ENCODE measurements around the gene DDX20. TPM values are rescaled to one million over a fixed set of nuclear protein-coding genes. Genes with fewer than 3 reads are reported as not detected.

The DDX20 gene
- polyA plus RNA-seq, 1 experiment, result 6.9 TPM

GRCh38 chr1:111736548-111737215 is 19.0 kb upstream of the DDX20 start:
- POLR2A ChIA-PET, result interaction anchor here (0.6 kb wide), 1 partner anchor 32 kb away, joined by 5 read pairs; no protein-coding TSS in a partner anchor
- Histone ChIP-seq H3K27me3 (ENCODE audit: control insufficient read depth, insufficient read depth, low read length) (no peaks in the 10 kb centered on the region), H3K4me3 (ENCODE audit: low read depth, low read length) (no peak overlapping the region), H3K36me3 (ENCODE audit: control insufficient read depth, insufficient read depth, low read length) (no peaks in the 10 kb centered on the region)
- DNase-seq (ENCODE audit: low read depth), result no peak
- no peak for TF ChIP-seq CTCF (IDR thresholded peaks at IDR 0.05; ENCODE audit: insufficient read depth, low read depth, low read length)
- CTCF ChIA-PET, result interaction anchor here (0.5 to 3.0 kb wide), 6 partner anchors 10 to 23 kb away, joined by 3 to 12 read pairs (median 4); no protein-coding TSS in a partner anchor

GRCh38 chr1:111737216-111738132 is 18.2 kb upstream of the DDX20 start:
- Histone ChIP-seq H3K4me3 (ENCODE audit: low read depth, low read length) (peak overlapping the region; percentile 62; the same call in 1 of the 2 replicates), H3K27me3 (ENCODE audit: control insufficient read depth, insufficient read depth, low read length) (no peaks in the 10 kb centered on the region), H3K36me3 (ENCODE audit: control insufficient read depth, insufficient read depth, low read length) (no peaks in the 10 kb centered on the region)
- no peak for TF ChIP-seq CTCF (IDR thresholded peaks at IDR 0.05; ENCODE audit: insufficient read depth, low read depth, low read length)
- ChIA-PET CTCF (interaction anchor here (0.5 to 3.0 kb wide), 8 partner anchors 8 to 29 kb away, joined by 3 to 12 read pairs (median 3); no protein-coding TSS in a partner anchor), POLR2A (no interaction called here)
- no peak for DNase-seq (ENCODE audit: low read depth)

- ChIA-PET CTCF (interaction anchor here (0.7 to 4.0 kb wide), 5 partner anchors 8 to 230 kb away, joined by 3 to 14 read pairs (median 3); no protein-coding TSS in a partner anchor), POLR2A (no interaction called here)
- no peak for TF ChIP-seq CTCF (IDR thresholded peaks at IDR 0.05; ENCODE audit: insufficient read depth, low read depth, low read length)
- H3K4me3 ChIP-seq (ENCODE audit: low read depth, low read length), result peak overlapping the region; percentile 62
- no peaks in the 10 kb centered on the region for H3K36me3 ChIP-seq (ENCODE audit: control insufficient read depth, insufficient read depth, low read length)
- H3K27me3 ChIP-seq (ENCODE audit: control insufficient read depth, insufficient read depth, low read length), result no peaks in the 10 kb centered on the region
- no peak for DNase-seq (ENCODE audit: low read depth)
These were observed 17.6 kb upstream of the DDX20 start for GRCh38 chr1:111738133-111738435.

- DNase-seq (ENCODE audit: low read depth), result no peak
- ChIA-PET CTCF (interaction anchor here (0.7 to 4.0 kb wide), 9 partner anchors 8 to 231 kb away, joined by 3 to 14 read pairs (median 4); no protein-coding TSS in a partner anchor), POLR2A (interaction anchor here (0.7 to 1.2 kb wide), 2 partner anchors 51 to 231 kb away, joined by 5 to 6 read pairs; no protein-coding TSS in a partner anchor)
These were observed 17.1 kb upstream of the DDX20 start for GRCh38 chr1:111738436-111739193.

More at GRCh38 chr1:111738436-111739193, 17.1 kb upstream of the DDX20 start:
- Histone ChIP-seq H3K4me3 (ENCODE audit: low read depth, low read length) (peak overlapping the region; percentile 62), H3K36me3 (ENCODE audit: control insufficient read depth, insufficient read depth, low read length) (no peaks in the 10 kb centered on the region), H3K27me3 (ENCODE audit: control insufficient read depth, insufficient read depth, low read length) (no peaks in the 10 kb centered on the region)
- TF ChIP-seq CTCF (IDR thresholded peaks at IDR 0.05; ENCODE audit: insufficient read depth, low read depth, low read length), result no peak
